Fibroblast of skin of back (primary cell): ENCODE measurements around the gene DYNC2I2. TPM values are rescaled to one million over a fixed set of nuclear protein-coding genes. Genes with fewer than 3 reads are reported as not detected.
"Not testable (repeated sequence)": the region's sequence is repeated elsewhere in the genome, so short reads cannot be mapped to it uniquely, and the experiment has no call there.

Experiments
- DNase-seq: peaks from one replicate; pipeline ENCODE4 v3.0.0-alpha.2; 2013
- polyA plus RNA-seq, 2 experiments: library from polyadenylated mRNA; unstranded; fragments of 120-200 nt; gene quantifications; one replicate each; pipeline ENCODE4 v1.2.1, GENCODE V29; 2013; ENCODE audit not compliant: insufficient read length in 2 of 2

Gene DYNC2I2
- 67.3 TPM for polyA plus RNA-seq (2013, experiment 1 of 2; ENCODE audit: insufficient read length)
- 22.4 TPM for polyA plus RNA-seq (2013, experiment 2 of 2; ENCODE audit: insufficient read length)

GRCh38 chr9:128656416-128657343 is at the start of gene DYNC2I2:
Gene DYNC2I2 (minus strand): TSS chr9:128656847. CDS start chr9:128656726, 121 bp downstream.
- DNase-seq = peak; percentile 93

GRCh38 chr9:128706045-128706444 is 49.4 kb upstream of the DYNC2I2 start:
- DNase-seq = no peak

- DNase-seq = no peak
These were observed 48.7 kb upstream of the DYNC2I2 start for GRCh38 chr9:128705051-128705965.

GRCh38 chr9:128704356-128704670 is 47.7 kb upstream of the DYNC2I2 start:
- no peak for DNase-seq

- no peak for DNase-seq
These were observed 47.1 kb upstream of the DYNC2I2 start for GRCh38 chr9:128703616-128704355.

GRCh38 chr9:128702949-128703615 is 46.4 kb upstream of the DYNC2I2 start:
- DNase-seq = peak; percentile 51

- DNase-seq = peak; percentile 81
These were observed 45.9 kb upstream of the DYNC2I2 start, which contains the start of gene PKN3 for GRCh38 chr9:128702445-128702948. Gene PKN3 (plus strand): TSS chr9:128702503. CDS start chr9:128702916, 413 bp downstream.

GRCh38 chr9:128701227-128701854 is 44.7 kb upstream of the DYNC2I2 start:
- no peak for DNase-seq

GRCh38 chr9:128699096-128699795 is 42.6 kb upstream of the DYNC2I2 start:
- not testable (repeated sequence) for DNase-seq

GRCh38 chr9:128696923-128697707 is 40.5 kb upstream of the DYNC2I2 start:
- DNase-seq = no peak

GRCh38 chr9:128694344-128694743 is 37.7 kb upstream of the DYNC2I2 start:
- no peak for DNase-seq

GRCh38 chr9:128693738-128694137 is 37.1 kb upstream of the DYNC2I2 start:
- DNase-seq = not testable (repeated sequence)

GRCh38 chr9:128690684-128691034 is 34.0 kb upstream of the DYNC2I2 start:
- DNase-seq = no peak

- peak; percentile 64 for DNase-seq
These were observed 33.4 kb upstream of the DYNC2I2 start for GRCh38 chr9:128689820-128690683.

GRCh38 chr9:128689293-128689774 is 32.7 kb upstream of the DYNC2I2 start:
- DNase-seq = no peak

- peak; percentile 94 for DNase-seq
These were observed 32.0 kb upstream of the DYNC2I2 start, which contains the start of gene SET for GRCh38 chr9:128688501-128689292. Gene SET (plus strand): TSS chr9:128689222. CDS start chr9:128689583, 361 bp downstream.

GRCh38 chr9:128687453-128687852 is 30.8 kb upstream of the DYNC2I2 start:
- no peak for DNase-seq
